ELF-1 (cell line): ENCODE data around the gene NTRK3.

Source experiments
- DNase-seq: peaks from one replicate; pipeline ENCODE4 v3.0.0-alpha.2; 2016; ENCODE audit warnings: low read depth, low spot score

Gene NTRK3

GRCh38 chr15:88256279-88257230 is at the start of gene NTRK3:
TSS of gene NTRK3 (minus strand) at chr15:88256739. CDS start at chr15:88256153, 586 bp downstream.
- peak; percentile 39 for DNase-seq

- DNase-seq = no peak
Measured at GRCh38 chr15:88303395-88303794, 46.9 kb upstream of the NTRK3 start.

GRCh38 chr15:88302373-88302772 is 45.8 kb upstream of the NTRK3 start:
- no peak for DNase-seq

GRCh38 chr15:88301311-88301710 is 44.8 kb upstream of the NTRK3 start:
- no peak for DNase-seq

GRCh38 chr15:88300861-88301260 is 44.3 kb upstream of the NTRK3 start:
- no peak for DNase-seq

GRCh38 chr15:88300089-88300488 is 43.5 kb upstream of the NTRK3 start:
- no peak for DNase-seq

GRCh38 chr15:88299497-88299896 is 43.0 kb upstream of the NTRK3 start:
- DNase-seq = no peak

GRCh38 chr15:88288661-88289060 is 32.1 kb upstream of the NTRK3 start:
- no peak for DNase-seq

GRCh38 chr15:88288206-88288605 is 31.7 kb upstream of the NTRK3 start:
- DNase-seq = no peak

- DNase-seq = peak; percentile 60
Measured at GRCh38 chr15:88284318-88284998, 27.9 kb upstream of the NTRK3 start.

GRCh38 chr15:88282614-88283013 is 26.1 kb upstream of the NTRK3 start:
- DNase-seq = no peak

GRCh38 chr15:88276821-88277410 is 20.4 kb upstream of the NTRK3 start:
- DNase-seq = no peak

GRCh38 chr15:88275804-88276203 is 19.3 kb upstream of the NTRK3 start:
- DNase-seq = no peak

GRCh38 chr15:88274553-88275460 is 18.3 kb upstream of the NTRK3 start:
- DNase-seq = peak; percentile 88

- no peak for DNase-seq
Measured at GRCh38 chr15:88272421-88272820, 15.9 kb upstream of the NTRK3 start.

- no peak for DNase-seq
Measured at GRCh38 chr15:88269356-88270062, 13.0 kb upstream of the NTRK3 start.

GRCh38 chr15:88267720-88268119 is 11.2 kb upstream of the NTRK3 start:
- no peak for DNase-seq

- no peak for DNase-seq
Measured at GRCh38 chr15:88266170-88266569, 9.6 kb upstream of the NTRK3 start.

- no peak for DNase-seq
Measured at GRCh38 chr15:88264622-88265021, 8.1 kb upstream of the NTRK3 start.

- DNase-seq = peak; percentile 33
Measured at GRCh38 chr15:88262064-88262463, 5.5 kb upstream of the NTRK3 start.
